GM12878 (cell line): ENCODE results near the gene UQCC2.

Experiments
- ATF7 ChIP-seq: fragments of 450-650 bp; IDR thresholded peaks from 2 replicates; pipeline ENCODE4 v1.6.1; 2016; ENCODE audit warnings: low read depth, mild to moderate bottlenecking
- CTCF ChIP-seq, 3 experiments: IDR thresholded peaks in 2 of 3; conservative IDR thresholded peaks in 1 of 3; 2 replicates each; pipeline ENCODE4 v1.5.1; 2011; ENCODE audit warnings: low read depth in 3 of 3, low read length in 3 of 3, mild to moderate bottlenecking in 3 of 3, control low read depth in 2 of 3, moderate library complexity in 2 of 3, inconsistent platforms in 1 of 3, mixed read lengths in 1 of 3; ENCODE audit not compliant: control insufficient read depth in 2 of 3, insufficient read depth in 1 of 3; ENCODE audit errors: extremely low read depth in 1 of 3
- EP300 ChIP-seq, 2 experiments: fragments of 150-350 bp in 1 of 2; IDR thresholded peaks; 2 replicates each; pipeline ENCODE4 v1.6.1; 2011 to 2012; ENCODE audit warnings: low read depth in 2 of 2, low read length in 2 of 2, borderline replicate concordance in 1 of 2, improper control_type of control experiment in 1 of 2, inconsistent platforms in 1 of 2; ENCODE audit not compliant: control insufficient read depth in 1 of 2
- ESRRA ChIP-seq: IDR thresholded peaks from 2 replicates; pipeline ENCODE4 v1.6.1; 2012; ENCODE audit warnings: mild to moderate bottlenecking, low read length, improper control_type of control experiment
- EZH2 ChIP-seq: IDR thresholded peaks from 2 replicates; pipeline ENCODE4 v1.6.1; 2012; ENCODE audit warnings: low read depth, mild to moderate bottlenecking, control low read depth, inconsistent platforms, low read length, borderline replicate concordance; ENCODE audit not compliant: control insufficient read depth
- MTA3 ChIP-seq: IDR thresholded peaks from 2 replicates; pipeline ENCODE4 v1.6.1; 2012; ENCODE audit warnings: low read length, inconsistent platforms, borderline replicate concordance
- POLR2AphosphoS5 ChIP-seq: IDR thresholded peaks from 2 replicates; pipeline ENCODE4 v1.6.1; 2011; ENCODE audit warnings: mild to moderate bottlenecking, low read length, inconsistent platforms
- RAD21 ChIP-seq: IDR thresholded peaks from 2 replicates; pipeline ENCODE4 v1.6.1; 2011; ENCODE audit warnings: mild to moderate bottlenecking, low read depth, low read length, moderate library complexity; ENCODE audit not compliant: insufficient read depth
- USF2 ChIP-seq: IDR thresholded peaks from 2 replicates; pipeline ENCODE4 v1.6.1; 2011; ENCODE audit warnings: low read depth, low read length, improper control_type of control experiment, borderline replicate concordance
- TF ChIP-seq, protein P1 (sequence below): IDR thresholded peaks from 2 replicates; pipeline ENCODE4 v1.6.1; 2012; ENCODE audit warnings: low read depth, low read length, improper control_type of control experiment
- TF ChIP-seq, protein P2 (sequence below): fragments of 450-650 bp; IDR thresholded peaks from 2 replicates; pipeline ENCODE4 v1.6.1; 2017; ENCODE audit warnings: mild to moderate bottlenecking, low read depth, inconsistent platforms; ENCODE audit not compliant: poor library complexity, severe bottlenecking
- TF ChIP-seq, protein P3 (sequence below): IDR thresholded peaks from 2 replicates; pipeline ENCODE4 v1.6.1; 2012; ENCODE audit warnings: mild to moderate bottlenecking, low read depth, low read length

- TF ChIP-seq USF2: no peak
- TF ChIP-seq, protein P1, sequence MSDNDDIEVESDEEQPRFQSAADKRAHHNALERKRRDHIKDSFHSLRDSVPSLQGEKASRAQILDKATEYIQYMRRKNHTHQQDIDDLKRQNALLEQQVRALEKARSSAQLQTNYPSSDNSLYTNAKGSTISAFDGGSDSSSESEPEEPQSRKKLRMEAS: no peak
- TF ChIP-seq RAD21: no peak
- no peak for TF ChIP-seq CTCF (IDR thresholded peaks at IDR 0.05 in 2 of 3, conservative IDR thresholded peaks at IDR 0.05 in 1 of 3; ENCODE audit: control insufficient read depth in 2 of 3, extremely low read depth in 1 of 3, insufficient read depth in 1 of 3, low read depth in 3 of 3, low read length in 3 of 3)
- no peak for TF ChIP-seq EZH2
- no peak for TF ChIP-seq ESRRA
- TF ChIP-seq ATF7: no peak
- TF ChIP-seq POLR2AphosphoS5: no peak
- TF ChIP-seq, protein P2, sequence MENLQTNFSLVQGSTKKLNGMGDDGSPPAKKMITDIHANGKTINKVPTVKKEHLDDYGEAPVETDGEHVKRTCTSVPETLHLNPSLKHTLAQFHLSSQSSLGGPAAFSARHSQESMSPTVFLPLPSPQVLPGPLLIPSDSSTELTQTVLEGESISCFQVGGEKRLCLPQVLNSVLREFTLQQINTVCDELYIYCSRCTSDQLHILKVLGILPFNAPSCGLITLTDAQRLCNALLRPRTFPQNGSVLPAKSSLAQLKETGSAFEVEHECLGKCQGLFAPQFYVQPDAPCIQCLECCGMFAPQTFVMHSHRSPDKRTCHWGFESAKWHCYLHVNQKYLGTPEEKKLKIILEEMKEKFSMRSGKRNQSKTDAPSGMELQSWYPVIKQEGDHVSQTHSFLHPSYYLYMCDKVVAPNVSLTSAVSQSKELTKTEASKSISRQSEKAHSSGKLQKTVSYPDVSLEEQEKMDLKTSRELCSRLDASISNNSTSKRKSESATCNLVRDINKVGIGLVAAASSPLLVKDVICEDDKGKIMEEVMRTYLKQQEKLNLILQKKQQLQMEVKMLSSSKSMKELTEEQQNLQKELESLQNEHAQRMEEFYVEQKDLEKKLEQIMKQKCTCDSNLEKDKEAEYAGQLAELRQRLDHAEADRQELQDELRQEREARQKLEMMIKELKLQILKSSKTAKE: no peak
- no peak for TF ChIP-seq EP300 (IDR thresholded peaks at IDR 0.05; ENCODE audit: borderline replicate concordance in 1 of 2, control insufficient read depth in 1 of 2, low read depth in 2 of 2, low read length in 2 of 2)
- TF ChIP-seq, protein P3, sequence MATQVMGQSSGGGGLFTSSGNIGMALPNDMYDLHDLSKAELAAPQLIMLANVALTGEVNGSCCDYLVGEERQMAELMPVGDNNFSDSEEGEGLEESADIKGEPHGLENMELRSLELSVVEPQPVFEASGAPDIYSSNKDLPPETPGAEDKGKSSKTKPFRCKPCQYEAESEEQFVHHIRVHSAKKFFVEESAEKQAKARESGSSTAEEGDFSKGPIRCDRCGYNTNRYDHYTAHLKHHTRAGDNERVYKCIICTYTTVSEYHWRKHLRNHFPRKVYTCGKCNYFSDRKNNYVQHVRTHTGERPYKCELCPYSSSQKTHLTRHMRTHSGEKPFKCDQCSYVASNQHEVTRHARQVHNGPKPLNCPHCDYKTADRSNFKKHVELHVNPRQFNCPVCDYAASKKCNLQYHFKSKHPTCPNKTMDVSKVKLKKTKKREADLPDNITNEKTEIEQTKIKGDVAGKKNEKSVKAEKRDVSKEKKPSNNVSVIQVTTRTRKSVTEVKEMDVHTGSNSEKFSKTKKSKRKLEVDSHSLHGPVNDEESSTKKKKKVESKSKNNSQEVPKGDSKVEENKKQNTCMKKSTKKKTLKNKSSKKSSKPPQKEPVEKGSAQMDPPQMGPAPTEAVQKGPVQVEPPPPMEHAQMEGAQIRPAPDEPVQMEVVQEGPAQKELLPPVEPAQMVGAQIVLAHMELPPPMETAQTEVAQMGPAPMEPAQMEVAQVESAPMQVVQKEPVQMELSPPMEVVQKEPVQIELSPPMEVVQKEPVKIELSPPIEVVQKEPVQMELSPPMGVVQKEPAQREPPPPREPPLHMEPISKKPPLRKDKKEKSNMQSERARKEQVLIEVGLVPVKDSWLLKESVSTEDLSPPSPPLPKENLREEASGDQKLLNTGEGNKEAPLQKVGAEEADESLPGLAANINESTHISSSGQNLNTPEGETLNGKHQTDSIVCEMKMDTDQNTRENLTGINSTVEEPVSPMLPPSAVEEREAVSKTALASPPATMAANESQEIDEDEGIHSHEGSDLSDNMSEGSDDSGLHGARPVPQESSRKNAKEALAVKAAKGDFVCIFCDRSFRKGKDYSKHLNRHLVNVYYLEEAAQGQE: no peak
- no peak for TF ChIP-seq MTA3
Measured at GRCh38 chr6:33747823-33748222, 36.3 kb upstream of the UQCC2 start.
